GM19351 (cell line): Measurements from ENCODE around the gene NMRK2.
"Not testable (repeated sequence)": the region's sequence is repeated elsewhere in the genome, so short reads cannot be mapped to it uniquely, and the experiment has no call there.

Source experiments
- ATAC-seq: cut with Tn5 transposase; IDR thresholded peaks from one replicate; pipeline ENCODE4 v1.9.1; 2021; ENCODE audit warnings: mild to moderate bottlenecking, moderate library complexity; ENCODE audit not compliant: unreplicated experiment

The NMRK2 gene, protein sequence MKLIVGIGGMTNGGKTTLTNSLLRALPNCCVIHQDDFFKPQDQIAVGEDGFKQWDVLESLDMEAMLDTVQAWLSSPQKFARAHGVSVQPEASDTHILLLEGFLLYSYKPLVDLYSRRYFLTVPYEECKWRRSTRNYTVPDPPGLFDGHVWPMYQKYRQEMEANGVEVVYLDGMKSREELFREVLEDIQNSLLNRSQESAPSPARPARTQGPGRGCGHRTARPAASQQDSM

DNA sequence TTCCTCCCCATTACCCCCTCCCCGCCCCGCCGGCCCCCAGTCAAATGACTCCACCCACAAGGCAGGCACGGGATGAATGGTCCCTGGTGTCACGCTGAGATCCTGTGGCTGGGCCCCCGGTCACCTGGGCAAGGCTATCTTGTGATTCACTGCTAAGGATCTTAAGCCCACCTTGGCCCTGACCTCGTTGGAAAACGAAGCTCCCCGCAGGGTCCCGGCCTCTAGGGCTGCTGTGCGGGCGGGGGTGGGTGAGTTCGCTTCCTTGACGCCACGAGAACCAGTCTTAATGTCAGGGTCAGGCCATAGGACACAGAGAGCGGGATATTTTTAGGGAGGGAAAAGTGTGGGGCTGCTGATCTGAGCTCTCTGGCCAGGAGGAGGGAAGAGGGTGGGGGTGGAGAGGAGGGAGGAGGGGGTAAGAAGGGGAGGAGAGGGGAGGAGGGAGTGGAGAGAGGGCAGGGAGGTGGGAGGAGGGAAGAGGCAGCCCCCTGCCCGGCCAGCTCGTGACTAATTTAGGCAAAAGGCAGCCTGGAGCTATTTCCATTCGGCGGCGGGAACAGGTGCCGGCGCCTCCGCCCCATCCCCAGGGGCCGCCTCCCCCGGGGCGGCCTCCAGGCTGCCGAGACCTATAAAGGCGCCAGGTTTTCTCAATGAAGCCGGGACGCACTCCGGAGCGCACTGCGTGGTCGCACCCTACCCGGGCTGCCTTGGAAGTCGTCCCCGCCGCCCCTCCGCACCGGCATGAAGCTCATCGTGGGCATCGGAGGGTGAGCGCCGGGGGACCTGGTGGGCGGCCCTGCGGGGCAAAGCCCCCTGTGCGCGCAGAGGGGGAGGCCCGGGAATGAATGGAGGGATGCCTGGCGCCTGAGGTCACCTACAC lies at the start of gene NMRK2:
NMRK2 (plus strand) TSS at position 139 of the 880 bp plus-strand sequence; CDS start at position 742, 603 bp downstream.
- ATAC-seq, result no peak

DNA sequence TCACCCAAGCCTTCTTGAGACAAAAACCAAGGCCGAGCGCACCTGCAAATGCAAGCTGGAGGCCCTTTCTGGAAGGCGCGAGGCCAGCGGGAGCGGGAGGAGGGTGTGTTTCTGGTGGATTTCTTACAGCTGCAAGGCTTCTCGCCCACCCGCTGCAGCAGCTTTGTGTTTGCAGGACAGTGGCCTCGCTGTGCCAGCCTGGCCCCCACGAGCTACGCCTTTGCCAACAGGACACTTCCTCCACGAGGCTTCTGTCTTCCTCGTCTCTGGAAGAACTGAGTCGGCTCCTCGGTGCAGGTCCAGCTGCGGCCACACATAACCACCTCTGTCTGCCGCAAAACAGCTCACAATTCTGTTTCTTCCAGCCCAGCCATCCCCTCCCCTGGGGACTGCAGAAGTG lies 42.3 kb upstream of the NMRK2 start:
- ATAC-seq, result no peak

DNA sequence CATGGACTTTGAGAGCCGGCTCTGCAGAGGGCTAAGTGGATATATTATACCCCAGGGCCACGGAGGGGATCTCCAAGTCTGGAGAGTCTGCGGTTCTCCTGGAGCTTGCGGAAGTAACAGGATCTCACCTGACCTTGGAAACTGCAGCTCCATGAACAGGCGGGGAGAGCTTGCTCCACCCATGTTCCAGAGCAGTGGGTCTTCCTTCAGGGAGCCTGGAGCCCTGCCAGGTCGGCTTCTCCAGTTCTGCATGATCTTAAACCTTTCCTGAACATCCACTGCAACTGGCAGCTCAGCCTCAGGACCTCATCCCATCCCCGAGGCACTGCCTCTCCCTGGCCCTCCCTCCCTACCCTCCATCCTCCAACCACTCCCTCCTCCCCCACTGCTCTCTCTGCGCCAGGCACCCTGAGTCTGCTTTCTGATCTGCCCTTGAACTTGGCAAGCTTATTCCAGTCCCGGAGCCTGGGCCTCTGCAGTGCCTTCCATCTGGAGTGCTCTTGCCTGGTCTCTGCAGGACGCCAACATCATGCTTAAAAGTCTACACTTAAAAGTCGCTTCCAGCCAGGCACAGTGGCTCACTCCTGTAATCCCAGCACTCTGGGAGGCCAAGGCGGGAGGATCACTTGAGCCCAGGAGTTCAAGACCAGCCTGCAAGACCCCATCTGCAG lies 39.2 kb upstream of the NMRK2 start:
- ATAC-seq, result no peak

DNA sequence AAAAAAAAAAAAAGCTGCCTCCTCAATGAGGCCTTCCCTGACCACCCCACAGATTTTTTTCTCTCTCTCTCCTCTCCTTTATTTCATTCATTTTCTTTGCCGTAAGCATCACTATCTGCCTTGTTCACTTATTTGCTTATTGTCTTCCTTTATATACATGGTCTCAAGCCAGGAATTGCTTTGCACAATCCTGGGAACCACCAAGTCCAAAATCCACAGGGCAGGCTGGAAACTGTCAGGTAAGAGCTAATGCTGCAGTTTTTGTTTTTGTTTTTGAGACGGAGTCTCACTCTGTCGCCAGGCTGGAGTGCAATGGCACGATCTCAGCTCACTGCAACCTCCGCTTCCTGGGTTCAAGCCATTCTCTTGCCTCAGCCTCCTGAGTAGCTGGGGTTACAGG lies 37.9 kb upstream of the NMRK2 start:
- not testable (repeated sequence) for ATAC-seq

DNA sequence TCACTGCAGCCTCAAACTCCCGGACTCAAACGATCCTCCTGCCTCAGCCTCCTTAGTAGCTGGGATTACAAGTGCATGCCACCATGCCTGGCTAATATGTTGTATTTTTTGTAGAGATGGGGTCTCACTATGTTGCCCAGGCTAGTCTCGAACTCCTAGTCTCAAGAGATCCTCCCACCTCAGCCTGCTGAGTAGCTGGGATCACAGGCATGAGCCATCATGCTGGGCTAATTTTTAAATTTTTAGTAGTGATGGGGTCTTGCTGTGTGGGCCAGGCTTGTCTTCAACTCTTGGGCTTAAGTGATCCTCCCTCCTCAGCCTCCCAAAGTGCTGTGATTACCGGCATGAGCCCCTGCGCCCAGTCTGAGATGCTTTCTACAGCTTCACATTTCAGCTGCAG lies 37.1 kb upstream of the NMRK2 start:
- ATAC-seq, result no peak

DNA sequence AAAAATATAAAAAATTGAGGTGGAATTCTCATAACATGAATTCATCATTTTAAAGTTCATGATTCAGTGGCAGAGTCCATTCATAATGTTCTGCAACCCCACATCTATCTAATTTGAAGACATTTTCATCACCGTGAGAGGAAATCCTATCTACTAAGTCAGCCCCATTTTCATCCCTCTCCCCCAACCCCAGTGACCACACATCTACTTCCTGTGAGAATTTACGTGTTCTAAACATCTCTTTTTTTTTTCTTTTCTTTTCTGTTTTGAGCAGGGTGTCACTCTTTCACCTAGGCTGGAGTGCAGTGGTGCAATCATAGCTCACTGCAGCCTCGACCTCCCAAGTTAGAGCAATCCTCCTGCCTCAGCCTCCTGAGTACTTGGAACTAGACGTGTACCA lies 34.9 kb upstream of the NMRK2 start:
- no peak for ATAC-seq

DNA sequence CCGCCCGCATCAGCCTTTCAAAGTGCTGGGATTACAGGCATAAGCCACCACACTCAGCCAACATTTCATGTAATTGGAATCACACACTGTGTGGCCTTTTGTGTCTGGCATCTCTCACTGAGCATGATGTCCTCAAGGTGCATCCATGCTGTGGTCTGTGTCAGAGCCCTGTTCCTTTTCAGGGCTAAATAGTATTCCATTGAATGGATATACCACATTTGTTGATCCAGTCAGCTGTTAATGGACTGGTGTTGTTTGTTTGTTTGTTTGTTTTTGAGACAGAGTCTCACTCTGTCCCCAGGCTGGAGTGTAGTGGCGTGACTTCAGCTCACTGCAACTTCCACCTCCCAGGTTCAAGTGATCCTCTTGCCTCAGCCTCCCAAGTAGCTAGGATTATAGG lies 34.4 kb upstream of the NMRK2 start:
- no peak for ATAC-seq

DNA sequence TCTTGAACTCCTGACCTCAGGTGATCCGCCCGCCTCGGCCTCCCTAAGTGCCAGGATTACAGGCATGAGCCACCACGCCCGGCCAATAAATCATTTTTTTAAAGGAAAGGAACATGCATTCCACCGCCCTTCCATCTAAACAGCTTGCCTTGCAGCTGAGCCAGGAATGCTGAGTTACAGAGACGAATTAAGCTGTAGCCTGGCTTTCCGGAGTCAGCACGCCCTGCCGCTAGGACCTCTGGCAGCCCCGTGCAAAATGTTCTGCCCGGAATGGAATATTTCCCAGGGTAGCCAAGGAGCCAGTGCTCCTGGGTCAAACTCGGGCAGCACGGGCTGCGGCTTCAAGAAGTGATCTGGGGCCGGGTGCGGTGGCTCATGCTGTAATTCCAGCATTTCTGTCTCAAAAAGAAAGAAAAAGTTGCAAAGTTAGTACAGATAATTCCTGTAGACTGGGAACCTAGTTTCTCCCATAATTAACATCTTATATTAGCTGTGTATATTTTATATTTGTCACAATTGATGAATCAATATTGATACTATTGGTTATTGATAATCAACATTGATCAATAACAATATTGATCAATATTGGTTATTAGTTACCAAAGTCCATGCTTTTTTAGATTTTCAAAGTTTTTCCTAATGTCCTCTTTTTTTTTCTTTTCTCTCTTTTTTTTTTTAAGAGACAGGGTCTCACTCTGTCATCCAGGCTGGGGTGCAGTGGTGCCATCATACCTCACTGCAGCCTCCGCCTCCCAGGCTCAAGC lies 33.2 kb upstream of the NMRK2 start:
- ATAC-seq, result no peak

DNA sequence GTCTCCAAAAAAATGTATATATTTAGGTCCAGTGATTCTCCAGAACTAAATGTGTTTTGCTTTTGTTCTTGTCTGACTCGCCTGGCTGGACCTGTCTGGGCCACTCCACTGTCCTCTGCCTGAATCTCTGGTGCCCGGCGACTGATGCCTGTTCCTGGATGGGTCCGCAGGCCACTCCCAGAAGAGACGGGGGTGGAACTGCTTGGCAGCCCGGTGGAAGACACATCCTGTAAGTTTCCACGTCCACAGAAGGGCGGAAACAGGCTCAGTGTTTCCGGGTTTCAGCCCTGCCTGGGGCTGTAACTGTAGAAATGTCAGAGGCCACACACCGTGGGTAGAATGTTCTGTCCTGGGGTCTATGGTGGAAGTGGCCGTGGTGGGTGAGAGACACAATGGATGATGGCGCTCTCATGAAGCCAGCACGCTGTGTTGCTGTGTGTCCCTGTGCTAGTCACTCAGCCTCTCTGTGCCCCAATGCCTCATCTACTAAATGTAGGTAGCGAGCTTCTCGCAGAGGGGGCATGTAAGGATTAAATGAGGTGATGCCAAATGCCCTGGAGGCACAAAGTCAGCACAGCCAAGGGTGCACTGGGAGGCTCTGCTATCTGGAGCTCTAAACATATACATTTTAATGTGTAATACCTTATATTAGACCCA lies 30.4 kb upstream of the NMRK2 start:
- ATAC-seq, result no peak

DNA sequence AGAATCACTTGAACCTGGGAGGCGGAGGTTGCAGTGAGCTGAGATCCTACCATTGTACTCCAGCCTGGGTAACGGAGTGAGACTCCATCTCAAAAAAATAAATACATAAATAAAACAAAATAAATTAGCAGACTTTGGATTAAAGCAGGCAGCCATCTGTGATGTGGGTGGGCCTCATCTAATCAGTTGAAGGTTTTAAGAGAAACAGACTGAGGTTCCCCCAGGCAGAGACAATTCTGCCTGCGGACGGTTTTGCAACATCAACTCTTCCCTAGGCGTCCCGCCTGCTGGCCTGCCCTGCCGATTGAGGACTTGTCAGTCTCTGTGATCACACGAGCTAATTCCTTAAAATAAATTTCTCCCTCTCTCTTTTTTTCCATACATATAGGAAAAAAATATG lies 28.6 kb upstream of the NMRK2 start:
- ATAC-seq, result no peak

DNA sequence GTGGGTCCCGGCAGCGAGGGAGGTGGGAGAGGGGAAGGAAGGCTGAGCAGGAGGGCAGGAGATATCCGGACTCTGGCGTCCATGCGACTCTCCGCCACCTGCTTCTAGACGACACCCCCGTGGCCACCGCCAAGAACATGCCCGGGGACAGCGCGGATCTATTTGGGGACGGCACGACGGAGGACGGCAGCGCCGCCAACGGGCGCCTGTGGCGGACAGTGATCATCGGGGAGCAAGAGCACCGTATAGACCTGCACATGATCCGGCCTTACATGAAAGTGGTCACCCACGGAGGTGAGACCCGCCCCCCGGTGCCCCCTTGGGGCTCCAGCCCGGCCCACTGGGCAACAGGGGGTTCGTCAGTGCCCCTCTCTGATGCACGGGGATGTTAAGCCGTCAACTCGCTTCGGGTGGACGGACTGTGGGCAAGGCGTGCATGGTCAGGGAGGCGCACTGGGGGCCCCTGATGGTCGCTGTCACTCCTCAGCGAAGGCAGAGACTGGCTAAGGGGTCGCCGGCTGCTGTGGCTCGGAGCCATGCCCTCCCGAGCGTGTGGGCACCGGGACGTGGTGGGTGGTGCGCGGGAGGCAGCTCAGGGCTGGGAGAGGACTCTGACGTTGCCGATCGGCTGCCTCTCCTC lies 25.1 kb upstream of the NMRK2 start:
- no peak for ATAC-seq

DNA sequence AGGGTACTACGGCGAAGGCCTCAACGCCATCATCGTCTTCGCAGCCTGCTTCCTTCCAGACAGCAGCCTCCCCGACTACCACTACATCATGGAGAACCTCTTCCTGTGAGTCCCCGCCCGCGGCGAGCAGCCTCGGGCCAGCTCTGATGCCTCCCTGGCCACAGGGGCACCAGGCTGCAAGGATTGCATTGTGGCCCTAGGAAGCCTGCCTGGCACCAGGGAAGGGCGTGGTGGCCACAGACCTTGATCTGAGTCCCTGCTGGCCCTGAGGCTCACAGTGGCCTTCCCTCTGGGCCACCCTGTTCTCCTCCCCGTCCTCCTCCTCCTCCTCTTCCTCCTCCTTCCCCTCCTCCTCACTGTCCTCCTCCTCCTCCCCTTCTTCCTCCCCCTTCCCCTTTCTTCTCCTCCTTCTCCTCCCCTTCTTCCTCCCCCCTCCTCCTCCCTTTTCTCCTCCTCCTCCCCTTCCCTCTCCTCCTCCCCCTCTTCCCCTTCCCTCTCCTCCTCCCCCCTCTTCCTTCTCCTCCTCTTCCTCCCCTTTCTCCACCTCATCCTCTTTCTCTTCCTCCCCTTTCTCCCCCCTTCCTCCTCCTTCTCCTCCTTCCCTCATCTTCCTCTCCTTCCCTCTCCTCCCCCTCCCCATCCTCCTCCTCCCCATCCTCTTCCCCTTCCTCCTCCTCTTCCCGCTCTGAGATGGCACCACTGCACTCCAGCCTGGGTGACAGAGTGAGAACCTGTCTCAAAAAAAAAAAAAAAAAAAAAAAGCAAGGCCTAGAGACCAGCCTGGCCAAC lies 24.4 kb upstream of the NMRK2 start:
- no peak for ATAC-seq

DNA sequence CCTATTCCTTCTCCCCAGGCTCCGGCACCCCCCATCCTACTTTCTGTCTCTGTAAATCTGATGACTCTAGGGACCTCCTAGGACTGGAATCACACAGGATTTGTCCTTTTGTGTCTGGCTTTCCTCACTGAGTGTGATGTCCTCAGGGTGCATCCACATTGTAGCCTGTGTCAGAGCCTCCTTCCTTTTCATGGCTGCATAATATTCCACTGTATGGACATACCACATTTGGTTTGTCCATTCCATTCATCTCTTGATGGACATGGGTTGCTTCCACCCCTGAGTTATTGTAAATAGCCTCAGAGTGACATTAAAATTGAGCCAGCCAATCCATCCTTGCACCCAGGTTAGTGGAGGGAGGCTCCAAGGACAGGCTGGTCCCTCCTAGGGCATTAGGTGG lies 22.8 kb upstream of the NMRK2 start:
- no peak for ATAC-seq

DNA sequence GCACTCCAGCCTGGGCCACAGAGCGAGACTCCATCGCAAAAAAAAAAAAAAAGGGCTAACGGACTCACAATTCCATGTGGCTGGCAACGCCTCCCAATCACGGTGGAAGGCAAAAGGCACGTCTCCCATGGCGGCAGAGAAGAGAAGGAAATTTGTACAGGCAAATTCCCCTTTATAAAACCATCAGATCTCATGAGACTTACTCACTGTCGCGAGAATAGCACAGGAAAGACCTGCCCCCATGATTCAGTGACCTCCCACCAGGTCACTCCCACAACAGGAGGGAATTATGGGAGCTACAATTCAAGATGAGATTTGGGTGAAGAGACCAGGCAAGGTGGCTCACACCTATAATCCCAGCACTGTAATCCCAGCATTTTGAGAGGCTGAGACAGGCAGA lies 18.7 kb upstream of the NMRK2 start:
- no peak for ATAC-seq

DNA sequence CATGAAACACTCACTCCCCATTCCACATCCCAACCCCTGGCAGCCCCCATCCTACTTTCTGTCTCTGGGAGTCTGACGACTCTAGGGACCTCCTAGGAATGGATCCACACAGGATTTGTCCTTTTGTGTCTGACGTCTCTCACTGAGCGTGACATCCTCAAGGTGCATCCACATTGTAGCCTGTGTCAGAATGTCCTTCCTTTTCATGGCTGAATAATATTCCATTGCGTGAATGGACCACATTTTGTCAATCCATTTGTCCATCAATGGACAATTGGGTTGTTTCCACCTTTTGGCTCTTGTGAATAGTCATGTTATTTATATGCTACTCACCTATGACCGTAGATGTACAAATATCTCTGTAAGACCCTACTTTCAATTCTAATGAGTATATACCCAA lies 16.8 kb upstream of the NMRK2 start:
- no peak for ATAC-seq

DNA sequence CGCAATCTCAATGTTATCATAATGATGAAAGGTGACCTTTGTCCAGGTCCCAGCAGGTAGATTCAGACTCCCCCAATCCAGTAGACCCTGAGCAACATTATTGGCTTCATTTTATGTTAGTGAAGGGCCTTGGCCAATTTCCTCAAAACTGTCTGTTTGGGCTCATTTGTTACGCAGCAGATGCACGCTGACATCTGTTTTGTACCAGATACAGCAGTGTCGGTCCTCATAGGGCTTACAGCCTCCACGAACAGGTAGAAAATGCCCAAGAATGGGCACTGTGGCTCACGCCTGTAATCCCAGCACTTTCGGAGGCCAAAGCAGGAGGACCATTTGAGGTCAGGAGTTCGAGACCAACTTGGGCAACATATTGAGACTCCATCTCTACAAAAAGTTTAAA lies 13.1 kb upstream of the NMRK2 start:
- ATAC-seq, result no peak

DNA sequence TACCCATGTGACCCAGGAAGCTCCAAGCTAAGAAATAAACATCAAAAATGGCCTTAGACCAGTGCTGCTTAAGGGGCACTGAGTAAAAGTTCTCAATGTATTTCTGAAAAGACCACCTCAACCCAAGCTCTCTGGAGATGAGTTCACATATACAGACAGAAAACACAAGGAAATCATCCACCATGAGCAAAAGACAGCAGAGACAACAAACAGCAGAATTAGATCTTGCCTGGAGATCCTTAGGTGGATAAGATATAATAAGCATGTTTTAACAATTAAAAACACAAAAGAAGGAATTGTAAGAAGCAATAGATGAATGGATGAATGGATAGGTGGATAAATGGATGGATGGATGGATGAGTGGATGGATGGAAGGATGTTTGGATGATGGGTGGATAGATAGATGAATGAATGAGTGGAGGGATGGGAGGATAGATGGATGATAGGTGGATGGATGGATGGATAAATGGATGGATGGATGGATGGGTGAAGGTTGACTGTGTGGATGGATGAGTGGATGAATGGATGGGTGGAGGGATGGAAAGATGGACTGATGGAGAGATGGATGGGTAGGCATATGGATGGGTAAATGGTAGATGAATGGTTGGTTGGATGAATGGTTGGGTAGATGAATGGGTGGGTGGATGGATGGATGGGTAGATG lies 9.6 kb upstream of the NMRK2 start:
- no peak for ATAC-seq

DNA sequence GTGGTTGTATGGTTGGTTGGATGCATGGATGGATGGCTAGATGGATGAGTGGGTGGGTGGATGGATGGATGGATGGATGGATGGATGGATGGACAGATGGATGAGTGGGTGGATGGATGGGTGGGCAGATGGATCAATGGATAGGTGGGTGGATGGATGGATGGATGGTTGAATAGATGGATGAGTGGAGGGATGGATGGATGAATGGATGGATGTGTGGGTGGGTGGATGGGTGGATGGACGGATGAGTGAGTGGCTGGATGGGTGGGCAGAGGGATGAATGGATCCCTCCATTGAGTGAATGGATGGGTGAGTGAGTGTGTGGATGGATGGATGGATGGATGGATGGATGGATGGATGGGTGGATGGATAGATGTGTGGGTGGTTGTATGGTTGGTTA lies 9.0 kb upstream of the NMRK2 start:
- no peak for ATAC-seq

DNA sequence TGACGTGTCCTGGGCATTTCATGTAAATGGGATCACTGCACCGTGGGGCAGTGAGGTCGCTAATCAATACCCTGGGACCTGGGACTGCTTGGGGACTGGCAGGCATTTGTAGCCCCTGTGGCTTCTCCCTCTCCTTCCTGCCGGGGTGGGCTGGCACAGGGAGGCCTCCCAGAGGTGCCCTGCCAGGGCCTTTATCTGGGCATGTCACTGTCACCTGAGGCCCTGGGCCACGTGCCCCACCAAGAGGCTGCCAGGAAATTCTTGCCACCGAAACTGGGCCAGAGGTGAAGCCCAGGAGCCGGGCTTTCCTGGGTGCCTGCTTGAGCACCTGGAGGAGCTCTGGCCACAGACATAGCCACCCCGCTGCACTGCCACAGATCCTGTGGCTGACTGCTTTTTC lies 1.8 kb upstream of the NMRK2 start:
- ATAC-seq, result no peak
